Lung (tissue), 12 donors: Measurements from ENCODE around the gene ALG14. TPM values are rescaled to one million over a fixed set of nuclear protein-coding genes. Genes with fewer than 3 reads are reported as not detected.

ENCODE experiments used
- ATAC-seq: fragments of 200-7000 bp; cut with Tn5 transposase; one replicate; pipeline ENCODE4 v1.9.1; 2020; ENCODE audit warnings: moderate number of reproducible peaks; ENCODE audit not compliant: insufficient read depth, low FRiP score
- DNase-seq, 3 donors: peaks; one replicate each; pipeline ENCODE4 v3.0.0-alpha.2; 2013 to 2017
- H3K27ac ChIP-seq, 2 donors: one replicate each; pipeline ENCODE4 v1.5.1; 2013; ENCODE audit warnings: mild to moderate bottlenecking in 2 of 2, moderate library complexity in 2 of 2, control low read depth in 1 of 2, inconsistent platforms in 1 of 2, low read depth in 1 of 2, low read length in 1 of 2
- H3K27me3 ChIP-seq, 3 donors: one replicate each; pipeline ENCODE4 v1.5.1; 2013; ENCODE audit warnings: low read length in 2 of 3; ENCODE audit not compliant: control insufficient read depth in 3 of 3, insufficient read depth in 3 of 3
- H3K36me3 ChIP-seq, 4 donors: one replicate each; pipeline ENCODE4 v1.5.1; 2013; ENCODE audit warnings: low read length in 4 of 4, mild to moderate bottlenecking in 1 of 4, moderate library complexity in 1 of 4; ENCODE audit not compliant: control insufficient read depth in 4 of 4, insufficient read depth in 4 of 4
- H3K4me1 ChIP-seq, 5 donors: one replicate each; pipeline ENCODE4 v1.5.1; 2013; ENCODE audit warnings: low read length in 5 of 5, mild to moderate bottlenecking in 2 of 5, moderate library complexity in 1 of 5; ENCODE audit not compliant: control insufficient read depth in 5 of 5, insufficient read depth in 5 of 5
- H3K4me3 ChIP-seq: one replicate; pipeline ENCODE4 v1.5.1; 2013; ENCODE audit warnings: mild to moderate bottlenecking, control low read depth, moderate library complexity
- H3K9ac ChIP-seq, 2 donors: one replicate each; pipeline ENCODE4 v1.5.1; 2013; ENCODE audit warnings: low read length in 2 of 2, control low read depth in 1 of 2; ENCODE audit not compliant: insufficient read depth in 1 of 2
- H3K9me3 ChIP-seq, 4 donors: one replicate each; pipeline ENCODE4 v1.5.1; 2013; ENCODE audit warnings: low read length in 3 of 4, mild to moderate bottlenecking in 1 of 4, moderate library complexity in 1 of 4; ENCODE audit not compliant: control insufficient read depth in 4 of 4, insufficient read depth in 3 of 4
- CTCF ChIP-seq: IDR thresholded peaks from 2 replicates; pipeline ENCODE4 v1.5.1; 2012; ENCODE audit warnings: mild to moderate bottlenecking; ENCODE audit errors: control extremely low read depth, extremely low read depth
- WGBS, 2 donors: extraction: QIAGEN DNeasy Blood & Tissue Kit; methylation state at CpG; one replicate each; pipeline ENCODE4 v1.1.7; 2013; 5-methylcytosine and 5-hydroxymethylcytosine counted together
- polyA plus RNA-seq, 2 donors: library from polyadenylated mRNA; stranded (reverse); fragments of 200-250 nt; gene quantifications; one replicate each; pipeline ENCODE4 v1.2.1, GENCODE V29; 2013
- total RNA-seq, 2 donors: library from RNA; depleted of rRNA in 1 of 2; stranded (reverse); fragments of >200 nt in 1 of 2; gene quantifications; one replicate each; pipeline ENCODE4 v1.2.1, GENCODE V29; 2014 to 2021
- donor health status: control.
- donor health status: control.
- donor health status: Bipolar disorder and iron deficiency.
- donor health status: healthy.
- donor health status: DM: yes; HTN: yes; CAD: no.

ALG14 gene
- total and polyA plus RNA-seq, 4 donors = 0.97 to 7.5 (median 1.6) TPM

- peak overlapping the region; percentile 77 to 78 for H3K27ac ChIP-seq
- ATAC-seq (peak; percentile 39), DNase-seq (peak; percentile 30 to 76 (median 67))
These were observed 110.1 kb downstream of the ALG14 start for GRCh38 chr1:94962409-94963265.

GRCh38 chr1:94961988-94962387, 110.8 kb downstream of the ALG14 start:
- Histone ChIP-seq H3K4me1 (peaks cover 0 to 6% (median 0%) of the 10 kb centered on the region in 5 donors), H3K36me3 (no peaks in the 10 kb centered on the region), H3K27ac (no peak overlapping the region), H3K27me3 (no peaks in the 10 kb centered on the region), H3K9me3 (no peaks in the 10 kb centered on the region), H3K4me3 (no peak overlapping the region), H3K9ac (no peak overlapping the region)
- WGBS, 2 donors = 97 to 98% methylated on average over 3 of the region's 3 CpGs
- DNase-seq (no peak), ATAC-seq (no peak)
- TF ChIP-seq CTCF = no peak

More at GRCh38 chr1:94962409-94963265, 110.1 kb downstream of the ALG14 start:
- Histone ChIP-seq H3K4me1 (peaks cover 0 to 6% (median 0%) of the 10 kb centered on the region in 5 donors), H3K4me3 (peak overlapping the region; percentile 18), H3K27me3 (no peaks in the 10 kb centered on the region), H3K9me3 (no peaks in the 10 kb centered on the region), H3K36me3 (no peaks in the 10 kb centered on the region), H3K9ac (peak overlapping the region in 1 of 2 donors; percentile 95)
- 4 to 7% methylated on average over 10 of the region's 10 CpGs for WGBS, 2 donors
- no peak for TF ChIP-seq CTCF

GRCh38 chr1:94961582-94961981, 111.2 kb downstream of the ALG14 start:
- no peak overlapping the region for H3K4me3 ChIP-seq
- H3K36me3 ChIP-seq = no peaks in the 10 kb centered on the region
- ATAC-seq (no peak), DNase-seq (no peak)
- no peaks in the 10 kb centered on the region for H3K9me3 ChIP-seq
- no peak for TF ChIP-seq CTCF
- 82 to 95% methylated on average over 7 of the region's 7 CpGs for WGBS, 2 donors
- H3K9ac ChIP-seq = no peak overlapping the region
- H3K27me3 ChIP-seq = no peaks in the 10 kb centered on the region
- H3K27ac ChIP-seq = no peak overlapping the region
- peaks cover 0 to 6% (median 0%) of the 10 kb centered on the region in 5 donors for H3K4me1 ChIP-seq
